ENCODE data around the gene ANKRD13A. TPM values are rescaled to one million over a fixed set of nuclear protein-coding genes. Genes with fewer than 3 reads are reported as not detected.
"Not testable (repeated sequence)": the region's sequence is repeated elsewhere in the genome, so short reads cannot be mapped to it uniquely, and the experiment has no call there.

The ANKRD13A gene
- total RNA-seq, 1 donor from 2014 or later, result 22.9 TPM

DNA sequence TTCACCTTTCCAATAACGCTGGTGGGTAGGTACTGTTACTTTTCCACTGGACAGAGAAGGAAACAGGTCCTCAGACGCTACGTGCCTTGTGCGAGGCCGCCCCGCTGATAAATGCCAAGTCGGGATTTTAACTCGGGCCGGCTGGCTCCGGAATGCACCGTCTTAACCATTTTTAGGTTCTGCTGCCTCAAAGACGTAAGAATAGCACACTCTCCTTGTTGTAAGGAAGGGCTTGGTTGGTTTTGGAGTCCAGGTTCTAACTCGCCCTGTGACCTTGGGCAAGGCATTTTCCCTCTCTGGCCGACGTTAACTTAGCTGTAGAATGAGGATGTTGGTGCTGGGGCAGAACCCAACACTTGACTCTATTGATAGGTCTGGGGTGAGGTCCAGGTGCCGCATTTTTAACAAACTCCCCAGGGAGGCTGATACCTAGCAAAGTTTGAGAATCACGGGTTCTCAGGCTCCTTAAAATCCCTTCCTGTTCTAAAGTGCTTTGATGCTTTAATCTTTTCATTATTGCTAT, 814 bp downstream of the ANKRD13A start:
- intact Hi-C loops (cut with DNase I), result loop anchor here (5.0 to 10.0 kb wide), 3 partner anchors 38 to 55 kb away; partner anchors contain the start of gene C12orf76
- no peak for DNase-seq (ENCODE audit: missing footprints)
- ATAC-seq, result no peak

DNA sequence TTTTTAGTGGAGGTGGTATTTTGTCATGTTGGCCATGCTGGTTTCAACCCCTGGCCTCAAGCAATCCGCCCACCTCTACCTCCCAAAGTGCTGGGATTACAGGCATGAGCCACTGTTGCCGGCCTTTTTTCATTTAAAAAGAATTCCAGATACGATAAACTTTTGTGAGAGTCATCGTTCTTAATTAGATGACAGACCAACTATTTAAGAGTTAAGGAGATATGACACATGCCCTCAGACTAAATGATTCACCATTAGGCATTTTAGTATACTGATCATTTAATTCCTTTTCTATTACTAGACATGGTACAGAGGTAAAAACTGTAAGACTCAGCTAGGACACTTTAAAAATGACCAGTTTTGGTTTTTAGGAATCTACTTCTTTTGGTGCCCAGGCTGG, 2.4 kb downstream of the ANKRD13A start:
- intact Hi-C loops (cut with DNase I), result no loop called here
- DNase-seq (ENCODE audit: missing footprints) (no peak), ATAC-seq (no peak)

DNA sequence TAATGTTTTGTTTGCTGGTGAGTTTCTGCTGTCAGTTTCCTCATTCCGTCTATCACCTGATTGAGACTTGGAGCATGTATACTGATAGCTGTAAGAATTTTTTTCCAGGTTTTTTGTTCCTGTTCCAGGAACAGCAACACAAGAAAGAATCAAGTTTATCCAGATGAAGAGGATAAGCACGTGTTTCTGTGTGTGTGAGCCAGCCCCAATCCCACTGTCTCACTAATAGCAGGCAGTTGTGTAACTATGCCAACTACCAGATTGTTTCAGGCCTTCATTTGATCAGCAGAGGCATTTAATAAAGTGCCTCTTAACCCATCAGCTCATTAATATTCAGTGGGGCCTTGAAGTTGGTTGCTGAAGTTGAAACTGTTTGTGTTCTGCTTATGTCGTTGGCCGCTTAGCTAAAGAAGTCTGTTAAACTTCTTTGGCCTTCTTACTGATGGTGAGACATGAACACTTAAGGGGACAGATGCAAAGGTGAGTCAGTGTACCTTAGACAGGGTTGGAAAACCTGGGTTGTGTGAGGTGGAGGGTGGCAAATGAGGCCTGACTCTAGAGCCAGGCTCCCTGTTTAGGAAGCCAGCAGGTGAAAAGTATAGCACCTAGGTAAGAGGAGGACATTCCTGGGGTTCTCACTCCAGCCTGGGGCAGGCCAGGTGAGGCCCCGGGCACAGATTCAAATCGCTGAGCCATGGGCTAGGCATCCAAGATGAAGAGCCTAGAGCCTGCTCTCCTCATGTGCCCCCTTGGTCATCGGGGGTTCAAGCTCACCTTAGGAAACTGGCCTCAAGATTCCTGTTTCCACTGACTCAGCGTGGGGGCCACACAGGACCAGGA, 3.7 kb downstream of the ANKRD13A start:
- no peak for ATAC-seq
- no peak for DNase-seq (ENCODE audit: missing footprints)
- intact Hi-C loops (cut with DNase I), result no loop called here

DNA sequence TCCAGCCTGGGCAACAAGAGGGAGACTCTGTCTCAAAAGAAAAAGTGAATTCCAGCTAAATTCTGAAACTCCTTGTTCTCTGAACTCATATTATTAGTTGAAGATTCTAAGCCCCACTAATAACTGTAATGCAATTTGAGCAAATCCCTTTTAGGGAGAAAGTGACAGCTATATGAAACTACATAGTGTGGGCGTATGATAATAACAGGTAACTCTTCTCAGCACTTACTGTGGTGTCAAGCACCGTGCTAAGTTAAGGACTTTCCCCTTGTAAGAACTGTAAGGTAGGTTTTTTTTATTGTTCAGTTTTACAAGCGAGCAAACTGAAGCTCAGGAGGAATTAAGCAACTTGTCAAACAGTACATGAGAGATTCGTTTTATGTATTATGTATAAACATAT, 5.4 kb downstream of the ANKRD13A start:
- no peak for ATAC-seq
- DNase-seq (ENCODE audit: missing footprints), result no peak
- intact Hi-C loops (cut with DNase I), result no loop called here

GRCh38 chr12:110005319-110005973, 6.2 kb downstream of the ANKRD13A start:
- DNase-seq (ENCODE audit: missing footprints) (no peak), ATAC-seq (no peak)
- intact Hi-C loops (cut with DNase I), result no loop called here

- no peak for ATAC-seq
- intact Hi-C loops (cut with DNase I), result no loop called here
- no peak for DNase-seq (ENCODE audit: missing footprints)
Measured at GRCh38 chr12:110006115-110006514, 6.9 kb downstream of the ANKRD13A start.

- ATAC-seq, result no peak
- no peak for DNase-seq (ENCODE audit: missing footprints)
- intact Hi-C loops (cut with DNase I), result no loop called here
Measured at GRCh38 chr12:110007881-110008280, 8.7 kb downstream of the ANKRD13A start.

DNA sequence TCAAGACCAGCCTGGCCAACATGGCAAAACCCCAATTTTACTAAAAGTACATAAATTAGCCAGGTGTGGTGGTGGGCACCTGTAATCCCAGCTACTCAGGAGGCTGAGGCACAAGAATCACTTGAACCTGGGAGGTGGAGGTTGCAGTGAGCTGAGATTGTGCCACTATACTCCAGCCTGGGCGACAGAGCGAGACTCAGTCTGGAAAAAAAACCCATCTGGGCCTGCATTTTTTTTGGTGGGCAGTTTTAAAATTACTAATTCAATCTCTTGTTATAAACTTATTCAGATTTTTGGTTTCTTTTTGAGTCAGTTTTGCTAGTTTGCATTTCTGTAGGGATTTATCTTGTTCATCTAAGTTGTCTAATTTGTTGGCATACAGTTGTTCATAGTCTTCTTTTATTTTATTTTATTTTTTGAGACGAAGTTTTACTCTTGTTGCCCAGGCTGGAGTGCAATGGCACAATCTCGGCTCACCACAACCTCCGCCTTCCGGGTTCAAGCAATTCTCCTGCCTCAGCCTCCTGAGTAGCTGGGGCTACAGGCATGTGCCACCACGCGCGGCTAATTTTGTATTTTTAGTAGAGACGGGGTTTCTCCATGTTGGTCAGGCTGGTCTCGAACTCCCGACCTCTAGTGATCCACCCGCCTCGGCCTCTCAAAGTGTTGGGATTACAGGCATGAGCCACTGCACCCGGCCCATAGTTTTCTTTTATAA, 9.6 kb downstream of the ANKRD13A start:
- ATAC-seq; DNase-seq (ENCODE audit: missing footprints); intact Hi-C loops (cut with DNase I): not testable (repeated sequence)

- ATAC-seq (no peak), DNase-seq (ENCODE audit: missing footprints) (no peak)
- intact Hi-C loops (cut with DNase I), result no loop called here
Measured at GRCh38 chr12:110010853-110011723, 11.9 kb downstream of the ANKRD13A start.

DNA sequence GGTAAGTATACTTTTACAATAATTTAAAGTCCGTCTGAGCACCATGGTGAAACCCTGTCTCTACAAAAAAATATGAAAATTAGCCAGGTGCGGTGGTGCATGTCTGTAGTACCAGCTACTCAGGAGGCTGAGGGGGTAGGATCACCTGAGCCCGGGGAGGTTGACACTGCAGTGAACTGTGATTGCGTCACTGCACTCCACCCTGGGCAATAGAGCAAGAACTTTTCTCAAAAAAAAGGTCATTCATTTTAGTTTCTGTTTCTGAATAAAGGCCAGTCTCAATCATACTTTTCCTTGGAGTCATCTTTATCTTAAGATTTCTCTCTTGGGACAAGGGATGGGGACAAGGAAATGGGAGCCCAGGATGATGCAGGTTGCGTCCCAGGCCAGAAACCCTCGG, 12.9 kb downstream of the ANKRD13A start:
- intact Hi-C loops (cut with DNase I), result no loop called here
- ATAC-seq (no peak), DNase-seq (ENCODE audit: missing footprints) (no peak)

- ATAC-seq (no peak), DNase-seq (ENCODE audit: missing footprints) (no peak)
- intact Hi-C loops (cut with DNase I), result no loop called here
Measured at GRCh38 chr12:110012659-110013058, 13.4 kb downstream of the ANKRD13A start.

DNA sequence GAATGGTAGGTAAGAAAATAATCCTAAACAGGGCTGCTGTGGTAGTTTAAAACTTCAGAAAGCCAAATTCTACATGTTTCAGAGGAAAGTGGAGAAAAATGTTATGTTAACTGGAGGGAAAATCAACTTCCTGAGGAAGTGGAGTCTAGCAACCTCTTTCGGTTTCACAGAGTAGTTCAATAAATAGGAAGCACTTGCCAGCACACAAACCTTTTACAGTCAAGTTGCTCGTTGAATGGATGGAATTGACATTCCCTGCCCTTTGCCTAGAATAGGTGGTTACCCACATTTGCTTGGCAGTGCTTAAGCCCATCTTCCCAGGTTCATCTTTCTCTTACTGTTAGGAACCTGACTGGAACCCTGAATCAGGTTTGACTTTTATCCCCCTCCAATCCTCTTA, 15.9 kb downstream of the ANKRD13A start:
- intact Hi-C loops (cut with DNase I), result no loop called here
- no peak for ATAC-seq

GRCh38 chr12:110020956-110021355, 21.7 kb downstream of the ANKRD13A start:
- no peak for DNase-seq (ENCODE audit: missing footprints)
- intact Hi-C loops (cut with DNase I), result no loop called here
- no peak for ATAC-seq

More for the DNA sequence above, 15.9 kb downstream of the ANKRD13A start:
- no peak for DNase-seq (ENCODE audit: missing footprints)

- ATAC-seq (no peak), DNase-seq (ENCODE audit: missing footprints) (no peak)
- intact Hi-C loops (cut with DNase I), result no loop called here
Measured at GRCh38 chr12:110023059-110023980, 24.1 kb downstream of the ANKRD13A start.

GRCh38 chr12:110024051-110024450, 24.8 kb downstream of the ANKRD13A start:
- no peak for DNase-seq (ENCODE audit: missing footprints)
- ATAC-seq, result no peak
- intact Hi-C loops (cut with DNase I), result no loop called here

- DNase-seq (ENCODE audit: missing footprints) (no peak), ATAC-seq (no peak)
- intact Hi-C loops (cut with DNase I), result no loop called here
Measured at GRCh38 chr12:110028323-110028722, 29.1 kb downstream of the ANKRD13A start.

DNA sequence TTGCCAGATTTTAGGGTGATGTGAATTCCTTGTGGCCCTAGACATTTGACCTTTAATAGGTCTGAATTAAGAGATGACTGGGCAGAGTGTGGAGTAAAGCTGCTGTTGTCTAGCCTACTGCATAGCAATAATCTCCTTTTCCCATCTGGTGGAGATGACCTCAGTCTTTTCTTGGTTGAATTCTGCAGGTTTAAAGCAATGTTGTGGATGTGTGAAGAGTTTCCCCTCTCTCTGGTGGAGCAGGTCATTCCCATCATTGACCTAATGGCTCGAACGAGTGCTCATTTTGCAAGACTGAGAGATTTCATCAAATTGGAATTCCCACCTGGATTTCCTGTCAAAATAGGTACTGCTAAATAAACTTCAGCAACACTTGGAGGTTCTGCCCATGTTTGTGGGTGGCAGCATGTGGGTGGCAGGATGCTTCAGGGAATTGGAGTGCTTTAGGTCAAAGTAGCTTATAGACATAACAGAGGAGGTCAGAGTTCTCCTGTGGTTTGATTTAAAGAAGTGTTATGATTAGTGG, 30.1 kb downstream of the ANKRD13A start:
- DNase-seq (ENCODE audit: missing footprints) (no peak), ATAC-seq (no peak)
- intact Hi-C loops (cut with DNase I), result no loop called here

Measured in Right ventricle myocardium inferior (tissue), 1 donor.